ENCODE data around the gene IFFO2. TPM values are rescaled to one million over a fixed set of nuclear protein-coding genes. Genes with fewer than 3 reads are reported as not detected.

IFFO2 gene
- total and polyA plus RNA-seq, 4 donors, result 0.88 to 7.4 (median 3.0) TPM

DNA sequence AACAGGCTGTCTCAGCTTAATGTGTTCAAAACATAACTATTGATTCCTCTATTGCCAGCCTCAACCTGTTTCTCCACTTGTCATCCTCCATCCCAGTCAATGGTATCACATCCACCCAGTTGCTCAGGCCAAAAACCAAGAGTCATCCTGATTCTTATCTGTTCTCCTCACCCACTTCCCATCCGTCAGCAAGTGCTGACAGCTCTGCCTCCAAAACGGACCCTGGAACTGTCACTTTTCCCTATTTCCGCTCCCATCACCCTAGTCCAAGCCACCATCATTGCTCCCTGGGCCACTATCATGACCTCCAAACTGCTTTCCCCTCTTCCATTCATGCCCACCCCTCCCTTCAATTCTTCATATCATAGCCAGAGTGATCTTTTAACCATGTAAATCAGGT lies 36.2 kb upstream of the IFFO2 start:
- DNase-seq (ENCODE audit: low spot score), result no peak
- Histone ChIP-seq H3K9ac (ENCODE audit: low read depth in 1 of 2, low read length in 2 of 2) (no peak overlapping the region), H3K4me1 (ENCODE audit: control insufficient read depth in 4 of 4, insufficient read depth in 4 of 4, low read length in 3 of 4) (no peaks in the 10 kb centered on the region), H3K9me3 (ENCODE audit: control insufficient read depth in 4 of 4, low read length in 3 of 4) (no peaks in the 10 kb centered on the region), H3K36me3 (ENCODE audit: control insufficient read depth in 4 of 4, insufficient read depth in 3 of 4, low read depth in 1 of 4, low read length in 3 of 4) (no peaks in the 10 kb centered on the region), H3K4me3 (ENCODE audit: low read depth in 1 of 3, low read length in 3 of 3) (no peak overlapping the region), H3K27me3 (ENCODE audit: control insufficient read depth in 4 of 4, insufficient read depth in 4 of 4, low read length in 3 of 4) (no peaks in the 10 kb centered on the region), H3K27ac (ENCODE audit: low read depth in 1 of 2, low read length in 2 of 2) (no peak overlapping the region)
- no peak for TF ChIP-seq YY1 (IDR thresholded peaks at IDR 0.05)
- no peak for TF ChIP-seq FOXA2 (IDR thresholded peaks at IDR 0.05)
- TF ChIP-seq RXRA (IDR thresholded peaks at IDR 0.05), result no peak
- no peak for TF ChIP-seq NR2F2 (IDR thresholded peaks at IDR 0.05)
- no peak for TF ChIP-seq RAD21 (IDR thresholded peaks at IDR 0.05)
- TF ChIP-seq HNF4G (IDR thresholded peaks at IDR 0.05), result no peak
- TF ChIP-seq JUND (IDR thresholded peaks at IDR 0.05), result no peak
- no peak for TF ChIP-seq FOXA1 (IDR thresholded peaks at IDR 0.05)
- TF ChIP-seq, protein P1, sequence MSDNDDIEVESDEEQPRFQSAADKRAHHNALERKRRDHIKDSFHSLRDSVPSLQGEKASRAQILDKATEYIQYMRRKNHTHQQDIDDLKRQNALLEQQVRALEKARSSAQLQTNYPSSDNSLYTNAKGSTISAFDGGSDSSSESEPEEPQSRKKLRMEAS (IDR thresholded peaks at IDR 0.05), result no peak
- no peak for TF ChIP-seq SP1 (IDR thresholded peaks at IDR 0.05)
- TF ChIP-seq GABPA (IDR thresholded peaks at IDR 0.05 in 1 of 2, conservative IDR thresholded peaks at IDR 0.05 in 1 of 2), result no peak
- TF ChIP-seq, protein P2, sequence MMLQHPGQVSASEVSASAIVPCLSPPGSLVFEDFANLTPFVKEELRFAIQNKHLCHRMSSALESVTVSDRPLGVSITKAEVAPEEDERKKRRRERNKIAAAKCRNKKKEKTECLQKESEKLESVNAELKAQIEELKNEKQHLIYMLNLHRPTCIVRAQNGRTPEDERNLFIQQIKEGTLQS (IDR thresholded peaks at IDR 0.05), result no peak
- TF ChIP-seq, protein P3, sequence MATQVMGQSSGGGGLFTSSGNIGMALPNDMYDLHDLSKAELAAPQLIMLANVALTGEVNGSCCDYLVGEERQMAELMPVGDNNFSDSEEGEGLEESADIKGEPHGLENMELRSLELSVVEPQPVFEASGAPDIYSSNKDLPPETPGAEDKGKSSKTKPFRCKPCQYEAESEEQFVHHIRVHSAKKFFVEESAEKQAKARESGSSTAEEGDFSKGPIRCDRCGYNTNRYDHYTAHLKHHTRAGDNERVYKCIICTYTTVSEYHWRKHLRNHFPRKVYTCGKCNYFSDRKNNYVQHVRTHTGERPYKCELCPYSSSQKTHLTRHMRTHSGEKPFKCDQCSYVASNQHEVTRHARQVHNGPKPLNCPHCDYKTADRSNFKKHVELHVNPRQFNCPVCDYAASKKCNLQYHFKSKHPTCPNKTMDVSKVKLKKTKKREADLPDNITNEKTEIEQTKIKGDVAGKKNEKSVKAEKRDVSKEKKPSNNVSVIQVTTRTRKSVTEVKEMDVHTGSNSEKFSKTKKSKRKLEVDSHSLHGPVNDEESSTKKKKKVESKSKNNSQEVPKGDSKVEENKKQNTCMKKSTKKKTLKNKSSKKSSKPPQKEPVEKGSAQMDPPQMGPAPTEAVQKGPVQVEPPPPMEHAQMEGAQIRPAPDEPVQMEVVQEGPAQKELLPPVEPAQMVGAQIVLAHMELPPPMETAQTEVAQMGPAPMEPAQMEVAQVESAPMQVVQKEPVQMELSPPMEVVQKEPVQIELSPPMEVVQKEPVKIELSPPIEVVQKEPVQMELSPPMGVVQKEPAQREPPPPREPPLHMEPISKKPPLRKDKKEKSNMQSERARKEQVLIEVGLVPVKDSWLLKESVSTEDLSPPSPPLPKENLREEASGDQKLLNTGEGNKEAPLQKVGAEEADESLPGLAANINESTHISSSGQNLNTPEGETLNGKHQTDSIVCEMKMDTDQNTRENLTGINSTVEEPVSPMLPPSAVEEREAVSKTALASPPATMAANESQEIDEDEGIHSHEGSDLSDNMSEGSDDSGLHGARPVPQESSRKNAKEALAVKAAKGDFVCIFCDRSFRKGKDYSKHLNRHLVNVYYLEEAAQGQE (IDR thresholded peaks at IDR 0.05), result no peak
- 93% methylated on average over 3 of the region's 3 CpGs for WGBS

DNA sequence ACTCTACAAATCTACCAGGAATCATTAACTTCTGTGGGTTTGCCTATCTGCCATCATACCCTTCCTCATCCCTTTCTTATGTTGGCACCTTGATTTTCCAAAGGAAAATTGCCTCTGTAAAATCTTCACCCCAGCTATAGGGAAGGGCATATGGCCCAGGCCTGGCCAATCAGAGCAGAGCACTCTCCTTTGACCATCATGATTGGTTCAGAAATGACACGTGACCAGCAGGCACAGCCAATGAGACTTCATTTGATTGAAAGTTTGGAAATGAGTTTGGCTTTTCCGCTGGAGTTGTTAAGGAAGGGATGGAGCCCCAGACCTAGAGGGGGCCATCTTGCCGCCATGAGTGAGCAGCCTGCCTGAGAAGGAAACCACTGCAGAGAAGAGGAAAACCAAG lies 35.1 kb upstream of the IFFO2 start:
- Histone ChIP-seq H3K4me3 (ENCODE audit: low read depth in 1 of 3, low read length in 3 of 3) (no peak overlapping the region), H3K4me1 (ENCODE audit: control insufficient read depth in 4 of 4, insufficient read depth in 4 of 4, low read length in 3 of 4) (no peaks in the 10 kb centered on the region), H3K9ac (ENCODE audit: low read depth in 1 of 2, low read length in 2 of 2) (no peak overlapping the region), H3K27ac (ENCODE audit: low read depth in 1 of 2, low read length in 2 of 2) (no peak overlapping the region), H3K27me3 (ENCODE audit: control insufficient read depth in 4 of 4, insufficient read depth in 4 of 4, low read length in 3 of 4) (no peaks in the 10 kb centered on the region), H3K36me3 (ENCODE audit: control insufficient read depth in 4 of 4, insufficient read depth in 3 of 4, low read depth in 1 of 4, low read length in 3 of 4) (no peaks in the 10 kb centered on the region), H3K9me3 (ENCODE audit: control insufficient read depth in 4 of 4, low read length in 3 of 4) (no peaks in the 10 kb centered on the region)
- DNase-seq (ENCODE audit: low spot score), result no peak
- TF ChIP-seq HNF4G (IDR thresholded peaks at IDR 0.05) (no peak), FOXA2 (IDR thresholded peaks at IDR 0.05) (no peak), FOXA1 (IDR thresholded peaks at IDR 0.05) (no peak), HNF4A (conservative IDR thresholded peaks at IDR 0.05) (no peak), YY1 (IDR thresholded peaks at IDR 0.05) (no peak), SP1 (IDR thresholded peaks at IDR 0.05) (no peak), NR2F2 (IDR thresholded peaks at IDR 0.05) (no peak), GABPA (IDR thresholded peaks at IDR 0.05 in 1 of 2, conservative IDR thresholded peaks at IDR 0.05 in 1 of 2) (no peak), EGR1 (IDR thresholded peaks at IDR 0.05; ENCODE audit: low read depth in 2 of 2) (no peak), TAF1 (conservative IDR thresholded peaks at IDR 0.05) (no peak), RAD21 (IDR thresholded peaks at IDR 0.05) (no peak), RXRA (IDR thresholded peaks at IDR 0.05) (no peak)
- TF ChIP-seq, protein P3 (IDR thresholded peaks at IDR 0.05), result no peak
- TF ChIP-seq, protein P1 (IDR thresholded peaks at IDR 0.05), result no peak
- TF ChIP-seq, protein P4, sequence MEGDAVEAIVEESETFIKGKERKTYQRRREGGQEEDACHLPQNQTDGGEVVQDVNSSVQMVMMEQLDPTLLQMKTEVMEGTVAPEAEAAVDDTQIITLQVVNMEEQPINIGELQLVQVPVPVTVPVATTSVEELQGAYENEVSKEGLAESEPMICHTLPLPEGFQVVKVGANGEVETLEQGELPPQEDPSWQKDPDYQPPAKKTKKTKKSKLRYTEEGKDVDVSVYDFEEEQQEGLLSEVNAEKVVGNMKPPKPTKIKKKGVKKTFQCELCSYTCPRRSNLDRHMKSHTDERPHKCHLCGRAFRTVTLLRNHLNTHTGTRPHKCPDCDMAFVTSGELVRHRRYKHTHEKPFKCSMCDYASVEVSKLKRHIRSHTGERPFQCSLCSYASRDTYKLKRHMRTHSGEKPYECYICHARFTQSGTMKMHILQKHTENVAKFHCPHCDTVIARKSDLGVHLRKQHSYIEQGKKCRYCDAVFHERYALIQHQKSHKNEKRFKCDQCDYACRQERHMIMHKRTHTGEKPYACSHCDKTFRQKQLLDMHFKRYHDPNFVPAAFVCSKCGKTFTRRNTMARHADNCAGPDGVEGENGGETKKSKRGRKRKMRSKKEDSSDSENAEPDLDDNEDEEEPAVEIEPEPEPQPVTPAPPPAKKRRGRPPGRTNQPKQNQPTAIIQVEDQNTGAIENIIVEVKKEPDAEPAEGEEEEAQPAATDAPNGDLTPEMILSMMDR (IDR thresholded peaks at IDR 0.05; ENCODE audit: low read depth, low read length, missing input control), result no peak
- TF ChIP-seq, protein P2 (IDR thresholded peaks at IDR 0.05), result no peak
- TF ChIP-seq, protein P5, sequence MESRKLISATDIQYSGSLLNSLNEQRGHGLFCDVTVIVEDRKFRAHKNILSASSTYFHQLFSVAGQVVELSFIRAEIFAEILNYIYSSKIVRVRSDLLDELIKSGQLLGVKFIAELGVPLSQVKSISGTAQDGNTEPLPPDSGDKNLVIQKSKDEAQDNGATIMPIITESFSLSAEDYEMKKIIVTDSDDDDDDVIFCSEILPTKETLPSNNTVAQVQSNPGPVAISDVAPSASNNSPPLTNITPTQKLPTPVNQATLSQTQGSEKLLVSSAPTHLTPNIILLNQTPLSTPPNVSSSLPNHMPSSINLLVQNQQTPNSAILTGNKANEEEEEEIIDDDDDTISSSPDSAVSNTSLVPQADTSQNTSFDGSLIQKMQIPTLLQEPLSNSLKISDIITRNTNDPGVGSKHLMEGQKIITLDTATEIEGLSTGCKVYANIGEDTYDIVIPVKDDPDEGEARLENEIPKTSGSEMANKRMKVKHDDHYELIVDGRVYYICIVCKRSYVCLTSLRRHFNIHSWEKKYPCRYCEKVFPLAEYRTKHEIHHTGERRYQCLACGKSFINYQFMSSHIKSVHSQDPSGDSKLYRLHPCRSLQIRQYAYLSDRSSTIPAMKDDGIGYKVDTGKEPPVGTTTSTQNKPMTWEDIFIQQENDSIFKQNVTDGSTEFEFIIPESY (IDR thresholded peaks at IDR 0.05), result no peak
- 96% methylated on average over 3 of the region's 3 CpGs for WGBS

Data from liver (tissue), 9 donors.